ENCODE measurements around the gene UNC5B.

Gene UNC5B

GRCh38 chr10:71302874-71303568, 90.7 kb downstream of the UNC5B start:
- peak in 1 of 2 experiments; percentile 37 for DNase-seq

DNA sequence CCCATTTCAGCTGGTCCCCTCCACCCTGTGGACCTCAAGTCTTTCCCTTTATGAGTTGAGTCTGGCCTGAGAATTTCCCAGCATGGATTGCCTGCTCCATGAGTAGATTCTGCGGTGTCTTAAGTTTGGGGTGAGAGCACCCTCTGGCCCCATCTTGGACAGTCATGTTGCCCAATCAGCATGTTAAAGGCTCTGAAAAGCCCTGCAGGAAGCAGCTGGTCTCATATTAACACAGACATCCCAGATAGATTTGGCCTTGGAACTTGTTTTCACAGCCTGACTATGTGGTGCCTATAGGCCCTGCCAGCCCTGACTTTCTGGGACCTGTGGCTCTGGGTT, 91.2 kb downstream of the UNC5B start:
- no peak for DNase-seq

GRCh38 chr10:71304914-71305313, 92.5 kb downstream of the UNC5B start:
- no peak for DNase-seq

- DNase-seq = no peak
These were observed 94.6 kb downstream of the UNC5B start for GRCh38 chr10:71306979-71307378.

DNA sequence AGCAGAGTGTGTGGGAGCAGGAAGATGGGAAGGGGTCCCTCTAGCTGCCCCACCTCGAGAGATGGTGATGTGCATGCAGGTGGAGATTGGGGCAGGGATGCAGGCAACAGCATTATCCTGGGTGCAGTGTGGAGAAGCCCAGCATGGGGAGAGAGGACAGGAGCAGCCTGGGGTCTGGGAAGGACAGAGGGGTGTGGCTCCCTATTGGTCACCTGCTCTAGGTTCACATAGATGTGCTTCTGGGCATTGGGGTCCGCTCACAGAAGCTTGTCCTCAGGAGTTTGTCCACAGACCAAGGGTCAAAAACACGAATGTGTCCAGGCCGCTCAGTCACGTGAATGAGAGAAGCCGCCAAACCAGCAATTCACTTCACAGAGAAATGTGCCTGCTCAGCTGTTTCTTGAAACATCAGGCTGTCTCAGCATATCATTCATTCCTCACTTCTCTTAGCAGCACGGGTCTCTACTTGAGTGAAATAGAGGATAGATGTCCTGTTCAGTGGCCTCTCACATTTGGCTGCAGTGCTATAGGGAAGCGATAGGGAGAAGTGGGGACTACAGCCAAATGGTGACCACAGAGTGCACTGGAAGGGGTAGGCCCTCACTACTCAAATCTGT, 95.2 kb downstream of the UNC5B start:
- DNase-seq = no peak

DNA sequence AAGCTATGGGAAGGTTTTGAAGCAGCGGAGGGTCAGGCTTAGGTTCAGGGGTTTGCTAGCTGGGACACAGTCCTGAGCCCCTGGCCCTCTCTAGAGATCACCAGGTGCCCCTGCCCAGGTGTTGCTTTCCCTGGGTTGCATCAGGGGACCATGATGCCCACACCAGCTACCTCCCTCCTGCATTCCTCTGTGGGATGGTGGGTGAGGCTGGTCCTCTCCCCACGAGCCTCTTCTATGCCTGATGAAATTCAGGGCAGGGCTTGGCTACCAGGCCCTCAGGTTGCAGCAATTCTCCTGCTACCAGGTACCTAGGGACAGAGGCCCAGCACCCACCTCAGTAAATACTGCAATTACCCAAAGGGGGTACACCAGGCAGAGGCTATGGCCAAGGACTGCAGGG, 95.9 kb downstream of the UNC5B start:
- DNase-seq = no peak

GRCh38 chr10:71308985-71309384, 96.6 kb downstream of the UNC5B start:
- no peak for DNase-seq

- no peak for DNase-seq
These were observed 97.5 kb downstream of the UNC5B start for GRCh38 chr10:71309919-71310318.

DNA sequence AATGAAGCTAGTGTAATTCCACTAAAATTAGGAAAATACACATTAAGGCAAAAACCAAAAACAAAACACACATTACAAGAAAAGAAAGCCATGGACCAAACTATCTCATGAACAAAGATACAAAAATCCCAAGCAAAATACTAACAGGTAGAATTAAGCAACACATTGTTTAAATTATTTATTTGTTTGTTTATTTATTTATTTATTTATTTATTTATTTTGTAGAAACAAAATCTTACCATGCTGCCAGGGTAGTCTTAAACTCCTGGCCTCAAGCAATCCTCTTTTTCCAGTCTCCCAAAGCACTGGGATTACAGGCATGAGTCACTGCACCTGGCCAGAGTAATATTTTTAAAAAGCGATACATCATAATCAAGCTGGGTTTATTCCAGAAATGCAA, 99.8 kb downstream of the UNC5B start:
- no peak for DNase-seq

DNA sequence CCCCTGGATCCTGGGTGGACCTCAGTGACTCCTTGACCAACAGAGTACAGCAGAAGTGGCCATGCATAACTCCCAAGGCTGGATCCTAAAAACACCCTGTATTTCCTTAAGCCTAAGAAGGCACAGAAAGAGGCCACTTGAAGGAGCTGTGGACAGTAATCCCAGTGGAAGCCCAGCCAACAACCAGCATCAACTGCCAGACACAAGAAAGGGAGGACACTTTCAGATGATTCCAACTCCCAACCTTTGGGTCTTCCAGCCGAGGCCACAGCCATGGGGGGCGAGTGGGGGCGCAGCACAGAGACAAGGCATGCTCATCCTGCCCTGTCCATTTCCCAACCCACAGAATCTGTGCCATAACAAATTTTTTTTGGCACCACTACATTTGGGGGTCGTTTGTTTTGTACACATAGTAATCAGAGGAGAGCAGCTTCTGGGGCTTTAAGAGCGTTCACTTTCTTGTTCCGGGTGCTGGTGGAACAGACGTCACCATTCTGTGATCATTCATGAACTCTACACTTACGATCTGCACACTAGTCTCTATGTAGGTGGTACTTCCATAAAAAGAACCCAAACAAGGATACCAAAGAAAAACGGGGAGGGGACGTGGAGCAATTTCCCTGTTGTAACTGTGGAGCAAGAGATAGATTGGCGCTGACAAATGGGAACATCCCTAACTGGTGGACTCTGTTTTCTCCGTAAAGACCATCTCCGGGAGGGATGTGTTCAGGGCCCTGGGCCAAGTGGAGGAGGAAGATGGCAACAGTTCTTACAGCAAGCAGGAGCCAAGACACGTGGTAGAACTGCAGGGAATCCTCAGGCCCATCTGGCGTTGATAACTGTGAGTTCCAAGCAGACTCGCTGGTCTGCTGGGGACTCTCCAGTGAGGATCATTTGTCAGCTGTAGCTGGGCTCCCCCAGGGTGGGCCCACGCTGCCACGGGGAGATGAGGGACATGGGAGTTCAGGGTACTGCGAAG, 100.7 kb downstream of the UNC5B start:
- DNase-seq = peak; percentile 80 to 91

DNA sequence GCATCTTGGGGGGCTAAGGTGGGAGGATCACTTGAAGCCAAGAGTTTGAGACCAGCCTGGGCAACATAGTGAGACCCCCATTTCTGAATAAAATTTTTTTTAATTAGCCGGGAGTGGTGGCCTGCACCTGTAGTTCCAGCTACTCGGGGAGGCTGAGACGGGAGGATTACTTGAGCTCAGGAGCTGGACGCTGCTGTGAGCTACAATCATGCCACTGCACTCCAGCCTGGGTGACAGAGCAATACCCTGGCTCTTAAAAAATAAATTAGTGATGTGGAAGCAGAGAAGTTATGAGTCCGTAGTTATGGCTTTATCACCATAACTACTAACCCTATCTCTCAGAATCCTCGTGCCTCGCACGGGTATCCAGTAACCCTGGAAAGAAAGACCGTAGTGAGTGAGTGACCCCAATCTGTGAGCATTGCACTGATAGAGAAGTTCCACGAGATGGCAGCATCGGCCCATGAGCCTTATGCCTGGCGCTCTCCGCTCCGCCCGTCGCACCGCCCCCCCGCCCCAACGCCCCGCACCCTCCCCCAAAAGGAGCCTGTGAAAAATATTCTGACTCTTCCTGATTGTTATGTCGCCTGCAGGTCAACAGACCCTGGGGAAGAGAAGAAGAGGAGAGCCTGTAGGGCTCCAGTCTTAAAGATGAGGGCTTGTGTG, 101.8 kb downstream of the UNC5B start:
- no peak for DNase-seq

- no peak for DNase-seq
These were observed 102.4 kb downstream of the UNC5B start for GRCh38 chr10:71314694-71315225.

DNA sequence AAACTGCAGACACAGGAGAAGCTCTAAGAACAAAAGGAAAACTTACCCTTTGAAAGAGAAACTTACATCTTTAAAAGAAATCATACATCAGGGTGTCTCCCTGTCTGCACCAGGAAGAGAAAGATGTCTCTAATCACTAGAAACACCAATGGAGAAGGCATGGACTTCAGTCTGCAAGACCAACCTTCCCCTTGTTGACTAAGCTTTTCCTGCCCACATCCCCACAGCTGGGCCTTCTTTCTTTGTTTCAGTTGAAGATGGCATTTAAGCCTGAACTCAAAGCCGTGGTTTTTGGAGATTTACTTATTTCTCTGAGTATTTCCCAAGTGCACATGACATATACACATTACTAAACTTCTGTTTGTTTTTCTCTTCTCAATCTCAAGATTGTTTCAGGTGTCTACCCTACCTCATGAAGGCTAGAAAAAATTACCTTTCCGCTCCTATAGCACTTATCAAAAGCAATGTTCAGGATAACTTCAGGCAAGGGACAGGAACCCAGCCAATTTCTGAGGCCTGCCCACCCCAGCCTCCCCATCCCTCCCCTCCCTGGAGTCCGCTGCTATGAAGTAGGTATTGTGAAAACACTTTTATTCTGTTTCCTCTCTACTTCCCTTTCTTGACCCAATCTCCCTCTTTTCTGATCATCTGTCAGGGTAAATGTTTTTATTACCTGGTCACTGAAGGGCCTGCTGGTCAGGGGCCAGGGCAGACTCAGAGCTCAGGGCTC, 103.9 kb downstream of the UNC5B start:
- DNase-seq = no peak

DNA sequence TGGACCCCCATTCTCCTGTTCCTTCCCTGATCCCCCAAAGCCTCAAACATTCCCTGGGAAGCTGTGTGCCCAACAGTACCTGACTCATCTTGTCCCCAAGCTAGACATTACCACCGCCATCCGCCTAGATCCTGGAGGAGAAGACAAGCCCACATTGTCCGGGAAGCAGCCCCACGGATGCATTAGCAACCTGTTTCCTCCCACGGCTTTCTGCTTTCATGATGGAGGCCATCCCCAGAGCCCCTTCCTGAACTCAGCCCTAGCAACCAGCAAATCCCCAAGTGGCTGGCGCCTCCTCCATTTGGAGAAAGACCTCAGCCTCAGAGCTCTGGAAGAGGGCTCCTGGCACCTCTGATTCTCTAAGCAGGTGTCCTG, 104.4 kb downstream of the UNC5B start:
- DNase-seq = no peak

GRCh38 chr10:71317739-71318138, 105.4 kb downstream of the UNC5B start:
- DNase-seq = no peak

DNA sequence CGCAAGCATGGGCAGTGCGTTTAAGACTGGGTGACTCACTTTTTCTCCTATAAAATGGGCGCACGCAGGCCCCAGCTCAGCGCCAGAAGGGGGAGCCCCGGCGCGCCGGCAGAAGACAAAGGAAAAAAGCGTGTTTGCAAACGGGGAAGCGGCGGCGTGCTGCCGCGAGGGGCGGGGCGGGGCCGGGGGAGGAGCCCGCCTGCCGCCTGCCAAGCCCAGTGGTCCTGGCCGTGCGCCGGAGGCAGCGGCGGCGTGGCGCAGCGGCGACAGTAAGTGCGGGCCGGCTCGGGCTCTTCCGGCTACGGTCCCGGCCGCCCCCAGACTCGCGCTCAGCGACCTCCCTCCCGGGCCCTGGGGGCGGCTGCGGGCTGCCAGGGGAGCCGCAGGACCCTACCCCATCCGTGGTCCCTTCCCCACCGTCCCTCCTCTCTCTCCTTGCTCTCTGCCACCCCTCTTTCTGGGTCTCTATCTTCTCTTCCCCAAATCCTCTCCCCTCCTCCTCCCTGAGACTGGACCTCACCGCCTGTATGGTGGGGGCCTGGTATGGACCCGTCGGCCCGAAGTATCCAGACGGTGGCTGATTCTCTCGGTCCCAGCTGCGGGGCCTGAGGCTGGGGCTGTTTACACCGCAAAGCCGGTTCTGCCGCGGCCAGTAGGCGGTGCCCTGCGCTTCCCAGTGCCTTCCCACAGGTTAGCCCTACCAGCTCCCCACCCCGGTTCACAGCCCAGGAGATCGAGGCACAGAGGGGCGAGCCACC, 106.9 kb downstream of the UNC5B start, which contains the start of gene SLC29A3:
Gene SLC29A3, plus strand, starts transcription at position 218 of the 758 bp plus-strand sequence. Its CDS starts 51 bp downstream, at position 269.
- peak in 1 of 2 experiments; percentile 30 for DNase-seq

- DNase-seq = no peak
These were observed 107.5 kb downstream of the UNC5B start for GRCh38 chr10:71319800-71320392.

- no peak for DNase-seq
These were observed 108.2 kb downstream of the UNC5B start for GRCh38 chr10:71320592-71320991.

DNA sequence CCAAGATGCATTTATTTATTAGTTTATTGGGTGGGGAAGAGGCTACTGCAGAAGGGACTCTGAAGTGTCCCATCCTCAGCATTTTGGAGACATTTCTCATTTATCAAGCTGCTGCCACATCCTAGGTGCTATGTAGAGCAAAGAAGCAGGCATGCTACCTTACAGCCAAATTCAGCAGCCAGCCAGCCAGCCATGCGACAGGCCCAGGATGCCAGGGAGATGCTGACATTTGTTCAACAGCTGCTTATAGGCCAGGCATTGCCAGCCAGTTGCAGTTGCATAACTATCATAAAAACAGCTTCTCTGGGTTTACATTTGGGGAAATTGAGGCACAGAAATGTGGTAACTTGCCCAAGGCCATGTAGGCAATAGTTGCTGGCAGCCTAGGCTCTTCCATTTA, 109.0 kb downstream of the UNC5B start:
- no peak for DNase-seq

GRCh38 chr10:71323407-71323806, 111.0 kb downstream of the UNC5B start:
- no peak for DNase-seq

DNA sequence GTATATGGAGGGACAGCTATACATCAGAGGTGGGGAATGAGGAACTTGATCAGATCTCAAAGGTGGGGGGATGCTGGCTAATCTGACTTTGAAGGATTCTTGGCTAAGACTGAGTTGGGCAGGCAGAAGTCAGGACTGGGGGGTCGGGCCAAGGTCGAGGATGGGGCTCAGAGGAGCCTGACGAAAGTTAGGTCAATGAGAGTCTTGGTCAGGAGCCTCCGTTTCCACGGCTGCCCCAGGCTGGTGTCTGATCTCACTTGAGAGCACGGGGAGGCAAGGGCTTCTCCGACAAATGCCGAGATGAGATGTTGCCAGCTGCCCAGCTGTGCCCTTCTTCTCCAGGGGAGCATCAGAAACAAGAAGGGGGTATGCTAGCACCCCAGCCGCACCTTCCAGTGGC, 112.4 kb downstream of the UNC5B start:
- DNase-seq = no peak
